Stimulated activated CD8-positive, alpha-beta memory T cell treated with anti-CD3 and anti-CD28 coated beads, Interleukin-7, amount 100 ng/mL, for 48 hours (primary cell): Measurements from ENCODE around the gene E2F1.
"Not testable (repeated sequence)": the region's sequence is repeated elsewhere in the genome, so short reads cannot be mapped to it uniquely, and the experiment has no call there.

ENCODE experiments used
- DNase-seq, 2 donors: peaks; one replicate each; pipeline ENCODE4 v3.0.0-alpha.2; 2020; ENCODE audit warnings: low read depth in 1 of 2; ENCODE audit errors: extremely low read depth in 1 of 2

The E2F1 gene

GRCh38 chr20:33710681-33711445 is 24.7 kb upstream of the E2F1 start:
- DNase-seq, result no peak

DNA sequence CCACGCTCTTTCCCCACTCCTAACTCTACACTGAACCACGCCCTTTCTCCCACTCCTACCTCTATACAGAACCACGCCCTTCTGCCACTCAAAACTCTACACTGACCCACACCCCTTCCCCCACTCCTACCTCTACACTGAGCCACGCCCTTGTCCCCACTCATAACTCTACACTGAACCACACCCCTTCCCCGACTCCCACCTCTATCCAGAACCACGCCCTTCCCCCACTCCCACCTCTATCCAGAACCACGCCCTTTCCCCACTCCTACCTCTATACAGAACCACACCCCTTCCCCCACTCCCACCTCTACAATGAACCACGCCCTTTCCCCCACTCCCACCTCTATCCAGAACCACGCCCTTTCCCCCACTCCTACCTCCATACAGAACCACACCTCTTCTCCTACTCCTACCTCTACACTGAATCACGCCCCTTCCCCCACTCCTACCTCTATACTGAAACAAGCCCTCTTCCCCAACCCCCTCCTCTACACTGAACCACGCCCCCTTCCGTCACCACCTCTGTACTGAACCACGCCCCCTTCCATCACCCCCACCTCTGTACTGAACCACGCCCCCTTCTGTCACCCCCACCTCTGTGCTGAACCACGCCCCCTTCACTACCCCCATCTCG is 23.8 kb upstream of the E2F1 start:
- no peak for DNase-seq

DNA sequence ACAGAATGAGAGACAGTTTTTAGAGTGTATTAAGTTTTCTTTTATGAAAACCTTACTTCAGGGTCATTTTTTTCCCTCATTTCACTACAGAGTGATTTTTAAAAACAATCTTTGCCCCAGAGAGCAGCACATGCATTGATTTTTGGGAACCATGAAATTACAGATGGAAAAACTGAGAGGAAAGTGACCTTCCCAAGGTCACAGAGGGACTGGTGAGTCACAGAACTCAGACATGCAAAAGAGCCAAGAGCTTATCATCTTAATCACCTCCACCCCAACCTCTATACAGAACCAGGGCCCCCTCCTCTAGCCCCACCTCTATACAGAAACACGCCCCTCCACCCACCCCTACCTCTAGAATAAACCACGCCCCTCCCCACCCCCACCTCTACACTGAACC is 23.2 kb upstream of the E2F1 start:
- DNase-seq, result no peak

DNA sequence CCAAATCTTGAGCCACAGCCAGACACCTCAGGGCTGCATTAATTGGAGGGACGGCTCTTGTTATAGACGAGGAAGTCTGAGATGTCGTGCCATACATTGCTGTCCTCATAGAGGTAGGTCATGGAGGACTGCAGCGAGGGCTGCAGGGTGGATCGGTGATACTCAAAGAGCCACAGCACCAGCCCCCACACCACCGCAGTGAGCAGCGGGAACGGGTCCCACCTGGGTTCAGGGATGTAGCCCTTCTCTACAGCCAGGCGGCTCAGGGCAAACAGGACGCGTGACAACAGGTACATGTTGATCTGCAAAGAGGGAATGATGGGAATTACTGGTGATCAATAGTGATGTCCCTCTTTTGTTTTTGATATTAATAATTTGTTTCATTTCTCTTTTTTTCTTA is 21.5 kb upstream of the E2F1 start:
- no peak for DNase-seq

- DNase-seq, result no peak
Observed at GRCh38 chr20:33704197-33704924, 18.2 kb upstream of the E2F1 start.

- DNase-seq, result no peak
Observed at GRCh38 chr20:33703498-33704137, 17.4 kb upstream of the E2F1 start.

- no peak for DNase-seq
Observed at GRCh38 chr20:33702861-33703260, 16.7 kb upstream of the E2F1 start.

DNA sequence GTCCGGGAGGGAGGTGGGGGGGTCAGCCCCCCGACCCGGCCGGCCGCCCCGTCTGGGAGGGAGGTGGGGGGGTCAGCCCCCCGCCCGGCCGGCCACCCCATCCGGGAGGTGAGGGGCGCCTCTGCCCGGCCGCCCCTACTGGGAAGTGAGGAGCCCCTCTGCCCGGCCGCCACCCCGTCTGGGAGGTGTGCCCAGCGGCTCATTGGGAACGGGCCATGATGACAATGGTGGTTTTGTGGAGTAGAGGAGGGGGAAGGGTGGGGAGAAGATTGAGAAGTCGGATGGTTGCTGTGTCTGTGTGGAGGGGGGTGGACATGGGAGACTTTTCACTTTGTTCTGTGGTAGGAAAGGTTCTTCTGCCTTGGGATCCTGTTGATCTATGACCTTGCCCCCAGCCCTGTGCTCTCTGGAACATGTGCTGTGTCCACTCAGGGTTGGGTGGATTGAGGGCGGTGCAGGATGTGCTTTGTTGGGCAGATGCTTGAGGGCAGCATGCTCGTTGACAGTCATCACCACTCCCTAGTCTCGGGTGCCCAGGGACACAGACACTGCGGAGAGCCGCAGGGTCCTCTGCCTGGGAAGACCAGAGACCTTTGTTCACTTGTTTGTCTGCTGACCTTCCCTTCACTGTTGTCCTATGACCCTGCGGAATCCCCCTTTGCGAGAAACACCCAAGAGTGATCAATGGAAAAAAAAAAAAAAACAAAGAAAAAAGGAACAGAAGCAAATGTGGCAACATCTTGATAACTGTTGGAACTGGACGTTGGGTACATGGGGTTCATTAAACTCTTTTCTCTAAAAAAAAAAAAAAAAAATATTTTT is 15.7 kb upstream of the E2F1 start:
- DNase-seq, result no peak

GRCh38 chr20:33700696-33701441 is 14.7 kb upstream of the E2F1 start:
- DNase-seq, result not testable (repeated sequence)

- DNase-seq, result not testable (repeated sequence)
Observed at GRCh38 chr20:33698966-33699365, 12.8 kb upstream of the E2F1 start.

- no peak for DNase-seq
Observed at GRCh38 chr20:33697129-33697528, 10.9 kb upstream of the E2F1 start.

- no peak for DNase-seq
Observed at GRCh38 chr20:33696448-33696847, 10.3 kb upstream of the E2F1 start.

GRCh38 chr20:33694639-33695012 is 8.4 kb upstream of the E2F1 start:
- no peak for DNase-seq

- no peak for DNase-seq
Observed at GRCh38 chr20:33693741-33694638, 7.8 kb upstream of the E2F1 start.

- DNase-seq, result no peak
Observed at GRCh38 chr20:33693289-33693688, 7.1 kb upstream of the E2F1 start.

GRCh38 chr20:33689973-33690372 is 3.8 kb upstream of the E2F1 start:
- peak; percentile 40 to 72 for DNase-seq

- no peak for DNase-seq
Observed at GRCh38 chr20:33689493-33689892, 3.3 kb upstream of the E2F1 start.

GRCh38 chr20:33688938-33689424 is 2.8 kb upstream of the E2F1 start:
- DNase-seq, result no peak
